GM19468 (cell line): ENCODE measurements around the gene FOXF2.

Experiments
- ATAC-seq: cut with Tn5 transposase; IDR thresholded peaks from one replicate; pipeline ENCODE4 v1.9.1; 2021; ENCODE audit warnings: mild to moderate bottlenecking, moderate library complexity, moderate number of reproducible peaks; ENCODE audit not compliant: unreplicated experiment; ENCODE audit errors: extremely low read depth

FOXF2 gene

DNA sequence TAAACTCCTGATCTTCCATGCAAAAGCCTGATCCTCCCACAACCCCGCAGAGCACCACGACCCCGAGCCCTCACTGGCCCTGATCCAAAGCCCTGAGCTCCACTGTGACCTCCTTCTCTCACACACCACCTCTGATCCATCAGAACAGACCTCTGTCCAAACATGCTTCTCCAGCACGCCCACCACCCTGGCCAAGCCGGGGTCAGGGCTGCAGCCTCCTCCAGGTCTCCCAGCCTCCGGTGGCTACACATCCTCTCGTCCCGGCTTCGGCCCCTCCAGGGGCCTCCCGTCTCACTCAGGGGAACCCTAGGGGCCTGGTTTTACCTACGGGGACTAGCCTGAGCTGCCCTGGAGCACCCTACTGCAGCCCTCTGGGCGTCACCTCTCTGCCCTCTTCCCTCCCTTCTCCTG lies 49.1 kb downstream of the FOXF2 start:
- no peak for ATAC-seq

DNA sequence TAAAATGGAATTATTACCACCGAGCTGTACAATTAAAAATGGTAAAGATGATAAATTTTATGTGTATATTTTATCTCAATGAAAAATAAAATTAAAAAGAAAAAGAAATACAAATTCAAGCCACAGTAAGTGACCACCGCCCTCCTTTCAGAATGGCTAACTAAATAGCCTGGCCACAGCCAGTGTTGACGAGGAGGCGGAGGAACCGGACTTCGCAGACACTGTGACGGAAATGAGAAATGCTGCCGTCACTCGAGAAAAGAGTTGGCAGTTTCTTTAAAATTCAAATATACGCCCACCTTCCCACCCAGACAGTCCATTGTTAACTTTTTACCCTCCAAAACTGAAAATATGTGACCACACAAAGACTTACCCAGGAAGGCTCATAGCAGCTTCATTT lies 50.0 kb downstream of the FOXF2 start:
- no peak for ATAC-seq

DNA sequence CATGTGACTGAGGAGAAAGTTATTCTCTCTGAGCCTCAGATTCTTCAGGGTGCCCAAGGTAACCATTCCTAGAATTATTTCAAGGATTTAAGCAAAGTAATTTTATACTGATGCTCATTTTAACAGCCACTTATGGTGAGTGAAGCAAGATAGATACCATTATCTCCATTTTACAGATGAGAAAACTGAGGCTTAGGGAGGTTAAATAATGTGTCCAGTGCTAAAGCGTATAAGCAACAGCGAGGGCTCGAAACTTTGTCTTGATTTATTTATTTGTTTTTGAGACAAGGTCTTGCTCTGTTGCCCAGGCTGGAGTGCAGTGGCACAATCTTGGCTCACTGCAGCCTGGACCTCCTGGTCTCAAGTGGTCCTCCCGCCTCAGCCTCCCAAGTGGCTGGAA lies 53.6 kb downstream of the FOXF2 start:
- ATAC-seq: no peak
